Muscle layer of colon (tissue), 2 donors: Measurements from ENCODE around the gene TPGS1.

Source experiments
- H3K27ac ChIP-seq: one replicate; pipeline ENCODE4 v1.7.0; 2013; ENCODE audit warnings: low read depth, mild to moderate bottlenecking, low read length, moderate library complexity
- H3K27me3 ChIP-seq, 2 donors: one replicate each; pipeline ENCODE4 v1.7.0; 2013; ENCODE audit warnings: low read length in 2 of 2, mild to moderate bottlenecking in 2 of 2; ENCODE audit not compliant: insufficient read depth in 2 of 2, control insufficient read depth in 1 of 2
- H3K36me3 ChIP-seq: one replicate; pipeline ENCODE4 v1.7.0; 2013; ENCODE audit warnings: mild to moderate bottlenecking, low read length; ENCODE audit not compliant: insufficient read depth
- H3K4me1 ChIP-seq: one replicate; pipeline ENCODE4 v1.7.0; 2013; ENCODE audit warnings: mild to moderate bottlenecking, low read length; ENCODE audit not compliant: insufficient read depth
- H3K4me3 ChIP-seq, 2 donors: one replicate each; pipeline ENCODE4 v1.7.0; 2013; ENCODE audit warnings: low read length in 2 of 2, low read depth in 1 of 2, mild to moderate bottlenecking in 1 of 2, moderate library complexity in 1 of 2
- H3K9ac ChIP-seq: one replicate; pipeline ENCODE4 v1.7.0; 2013; ENCODE audit warnings: low read length
- H3K9me3 ChIP-seq: one replicate; pipeline ENCODE4 v1.7.0; 2013; ENCODE audit warnings: mild to moderate bottlenecking, low read length
- donor health status: abdominal sarcoma.
- donor health status: Adenocarcinoma of cecum.

The TPGS1 gene

DNA sequence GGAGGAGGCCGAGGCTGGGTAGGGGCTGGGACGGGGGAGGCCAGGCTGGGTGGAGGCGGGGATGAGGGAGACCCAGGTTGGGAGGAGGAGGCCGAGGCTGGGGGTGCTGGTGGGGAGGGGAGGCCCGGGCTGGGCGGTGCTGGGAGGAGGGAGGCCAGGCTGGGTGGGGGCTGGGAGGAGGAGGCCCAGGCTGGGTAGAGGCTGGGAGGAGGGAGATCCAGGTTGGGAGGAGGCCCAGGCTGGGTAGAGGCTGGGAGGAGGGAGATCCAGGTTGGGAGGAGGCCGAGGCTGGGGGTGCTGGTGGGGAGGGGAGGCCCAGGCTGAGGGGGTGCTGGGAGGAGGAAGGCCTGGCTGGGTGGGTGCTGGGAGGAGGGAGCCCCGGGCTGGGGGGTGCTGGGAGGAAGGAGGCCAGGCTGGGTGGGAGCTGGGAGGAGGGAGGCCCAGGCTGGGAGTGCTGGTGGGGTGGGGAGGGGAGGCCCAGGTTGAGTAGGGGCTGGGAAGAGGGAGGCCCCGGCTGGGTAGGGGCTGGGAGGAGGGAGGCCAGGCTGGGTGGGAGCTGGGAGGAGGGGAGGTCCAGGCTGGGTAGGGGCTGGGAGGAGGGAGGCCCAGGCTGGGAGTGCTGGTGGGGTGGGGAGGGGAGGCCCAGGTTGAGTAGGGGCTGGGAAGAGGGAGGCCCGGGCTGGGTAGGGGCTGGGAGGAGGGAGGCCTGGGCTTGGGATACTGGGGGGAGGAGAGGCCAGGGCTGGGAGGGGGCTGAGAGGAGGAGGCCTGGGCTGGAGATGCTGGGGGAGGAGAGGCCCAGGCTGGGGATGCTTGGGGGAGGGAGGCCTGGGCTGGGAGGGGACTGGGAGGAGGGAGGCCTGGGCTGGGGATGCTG lies 10.7 kb downstream of the TPGS1 start:
- Histone ChIP-seq H3K9me3 (no peaks in the 10 kb centered on the region), H3K27me3 (no peaks in the 10 kb centered on the region), H3K4me3 (no peak overlapping the region), H3K9ac (no peak overlapping the region), H3K27ac (no peak overlapping the region), H3K36me3 (peaks cover 6% of the 10 kb centered on the region), H3K4me1 (no peaks in the 10 kb centered on the region)

DNA sequence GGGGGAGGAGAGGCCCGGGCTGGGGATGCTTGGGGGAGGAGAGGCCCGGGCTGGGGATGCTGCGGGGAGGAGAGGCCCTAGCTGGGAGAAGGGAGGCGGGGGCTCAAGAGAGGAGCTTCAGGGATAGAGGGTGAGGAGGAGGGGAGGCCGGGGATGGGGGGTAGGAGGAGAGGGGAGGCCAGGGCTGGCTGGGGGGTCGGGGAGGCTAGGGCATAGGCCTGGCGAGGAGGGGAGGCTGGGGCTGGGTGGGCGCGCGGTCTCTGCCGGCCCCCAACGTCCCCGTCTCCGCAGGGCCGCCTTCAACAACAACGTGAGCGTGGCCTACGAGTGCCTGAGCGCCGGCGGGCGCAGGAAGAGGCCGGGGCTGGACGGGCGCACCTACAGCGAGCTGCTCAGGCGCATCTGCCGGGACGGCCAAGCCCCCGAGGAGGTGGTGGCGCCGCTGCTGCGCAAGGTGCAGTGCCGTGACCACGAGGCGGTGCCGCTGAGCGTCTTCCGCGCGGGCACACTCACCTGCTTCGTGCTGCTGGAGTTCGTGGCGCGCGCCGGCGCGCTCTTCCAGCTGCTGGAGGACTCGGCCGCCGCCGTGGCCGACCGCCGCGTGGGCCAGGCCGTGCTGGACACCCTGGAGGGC lies 11.4 kb downstream of the TPGS1 start:
- no peak overlapping the region for H3K9ac ChIP-seq
- H3K9me3 ChIP-seq = no peaks in the 10 kb centered on the region
- H3K36me3 ChIP-seq = peaks cover 3% of the 10 kb centered on the region
- H3K4me3 ChIP-seq = no peak overlapping the region
- no peak overlapping the region for H3K27ac ChIP-seq
- no peaks in the 10 kb centered on the region for H3K4me1 ChIP-seq
- no peaks in the 10 kb centered on the region for H3K27me3 ChIP-seq

DNA sequence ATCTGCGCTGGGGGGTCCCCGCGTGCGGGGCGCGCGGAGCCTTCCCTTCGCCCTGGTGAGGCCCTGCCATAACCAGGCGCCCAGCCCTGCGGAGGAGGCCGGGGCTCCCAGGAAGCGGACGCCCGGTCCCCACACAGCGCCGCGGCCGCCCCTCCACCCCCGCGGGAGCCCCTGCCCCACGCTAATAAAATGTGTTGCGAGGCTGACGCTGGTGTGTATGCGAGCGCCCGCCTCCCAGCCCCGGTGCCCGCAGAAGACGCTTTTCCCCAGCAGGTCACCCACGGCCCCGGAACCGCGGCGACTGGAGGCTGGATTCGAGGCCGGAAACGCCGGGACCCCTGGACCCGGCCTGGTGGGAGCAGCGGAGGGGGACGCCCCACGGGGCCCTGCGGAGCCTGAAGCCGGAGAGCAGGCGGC lies 12.2 kb downstream of the TPGS1 start:
- H3K9me3 ChIP-seq = no peaks in the 10 kb centered on the region
- H3K9ac ChIP-seq = no peak overlapping the region
- H3K27me3 ChIP-seq = no peaks in the 10 kb centered on the region
- H3K27ac ChIP-seq = no peak overlapping the region
- H3K36me3 ChIP-seq = no peaks in the 10 kb centered on the region
- no peaks in the 10 kb centered on the region for H3K4me1 ChIP-seq
- H3K4me3 ChIP-seq = no peak overlapping the region

DNA sequence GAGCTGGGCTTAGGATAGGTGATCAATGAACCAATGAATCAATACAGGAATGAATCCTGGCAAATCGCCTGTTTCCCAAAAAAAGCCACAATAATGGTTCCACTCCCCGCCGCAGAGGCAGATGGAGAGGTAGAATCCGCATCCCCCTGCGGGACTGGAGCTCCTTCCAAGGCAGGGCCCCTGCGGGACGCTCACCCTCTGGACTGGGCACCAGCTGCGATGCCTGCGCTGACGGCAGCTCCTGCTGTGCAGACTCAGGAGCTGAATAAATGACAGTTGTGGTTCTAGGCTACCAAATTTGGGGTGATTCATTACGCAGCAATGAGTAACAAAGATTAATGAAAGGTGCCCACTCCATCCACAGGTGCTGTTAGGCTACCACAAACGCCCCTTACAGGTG lies 15.4 kb downstream of the TPGS1 start:
- Histone ChIP-seq H3K36me3 (no peaks in the 10 kb centered on the region), H3K9ac (no peak overlapping the region), H3K4me1 (no peaks in the 10 kb centered on the region), H3K27ac (no peak overlapping the region), H3K27me3 (peaks cover 0 to 8% of the 10 kb centered on the region in 2 donors), H3K4me3 (no peak overlapping the region), H3K9me3 (no peaks in the 10 kb centered on the region)

DNA sequence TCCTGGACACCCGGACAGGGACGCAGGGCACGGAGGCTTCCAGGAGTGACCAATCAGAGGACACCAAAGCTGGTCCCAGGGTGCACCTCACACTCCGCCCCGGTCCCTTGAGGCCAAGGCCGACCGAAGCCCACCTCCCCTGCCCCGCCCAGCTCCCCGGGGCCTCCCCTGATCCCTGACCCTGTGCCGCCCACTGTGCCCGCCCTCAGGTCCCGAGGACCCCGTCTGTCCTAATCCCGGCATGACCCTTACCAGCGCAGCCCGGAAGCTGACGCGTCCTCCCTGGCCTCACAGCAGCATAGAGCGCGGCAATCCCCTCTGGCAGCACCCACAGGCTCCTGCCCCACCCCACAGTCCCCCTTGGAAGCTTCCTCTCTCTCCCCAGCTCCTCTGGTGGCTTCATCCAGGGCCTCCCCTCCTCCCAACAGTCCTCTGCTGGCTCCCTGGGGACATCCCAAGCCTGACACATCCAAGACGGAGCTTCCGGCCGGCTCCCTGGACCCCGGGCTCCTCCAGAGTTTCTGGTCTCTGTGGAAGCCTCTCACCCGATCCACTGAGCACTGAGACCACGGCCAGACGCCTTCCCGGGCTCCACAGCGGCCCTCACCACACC lies 16.9 kb downstream of the TPGS1 start:
- Histone ChIP-seq H3K4me3 (no peak overlapping the region), H3K9me3 (no peaks in the 10 kb centered on the region), H3K9ac (no peak overlapping the region), H3K27me3 (peaks cover 0 to 8% of the 10 kb centered on the region in 2 donors), H3K27ac (no peak overlapping the region), H3K36me3 (no peaks in the 10 kb centered on the region), H3K4me1 (no peaks in the 10 kb centered on the region)

DNA sequence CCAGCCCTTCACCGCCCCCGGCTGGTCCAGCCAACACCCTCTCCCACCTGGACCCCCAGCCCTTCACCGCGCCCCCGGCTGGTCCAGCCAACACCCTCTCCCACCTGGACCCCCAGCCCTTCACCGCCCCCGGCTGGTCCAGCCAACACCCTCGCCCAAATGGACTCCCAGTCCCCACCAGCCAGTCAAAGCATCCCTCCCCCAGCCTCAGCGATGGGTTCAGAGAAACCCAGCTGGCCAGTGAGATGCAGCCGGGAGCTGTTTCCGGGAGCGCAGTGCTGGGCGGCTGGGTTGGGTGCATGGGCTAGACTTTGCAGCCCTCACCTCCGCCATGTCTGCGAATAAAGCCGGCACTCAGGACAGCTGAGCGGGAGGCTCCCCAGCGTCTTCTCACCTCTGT lies 17.7 kb downstream of the TPGS1 start:
- Histone ChIP-seq H3K9me3 (no peaks in the 10 kb centered on the region), H3K4me1 (no peaks in the 10 kb centered on the region), H3K36me3 (no peaks in the 10 kb centered on the region), H3K9ac (no peak overlapping the region), H3K27me3 (peaks cover 0 to 8% of the 10 kb centered on the region in 2 donors), H3K27ac (no peak overlapping the region), H3K4me3 (no peak overlapping the region)

DNA sequence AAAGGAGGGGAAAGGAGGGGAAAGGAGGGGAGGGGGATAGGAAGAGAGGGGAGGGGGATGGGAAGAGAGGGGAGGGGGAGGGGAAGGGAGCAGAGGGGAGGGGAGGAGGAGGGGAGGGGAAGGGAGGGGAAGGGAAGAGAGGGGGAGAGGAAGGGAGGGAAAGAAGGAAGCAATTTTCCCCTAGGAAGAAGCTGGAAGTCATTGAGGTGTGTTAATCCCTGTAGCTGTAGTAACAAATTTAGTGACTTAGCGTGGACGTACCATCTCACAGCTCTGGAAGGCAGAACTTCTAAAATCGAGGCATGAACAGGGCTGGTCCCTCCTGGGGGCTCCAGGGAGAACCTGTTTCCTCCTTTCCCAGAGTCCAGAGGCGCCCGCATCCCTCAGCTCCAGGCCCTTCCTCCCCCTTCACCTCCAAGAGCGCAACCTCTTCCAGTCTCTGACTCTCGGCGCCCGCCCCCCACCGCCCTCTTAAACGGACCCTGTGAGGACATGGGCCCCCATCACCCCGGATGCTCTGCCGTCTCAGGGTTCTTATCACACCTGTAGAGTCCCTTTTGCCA lies 18.6 kb downstream of the TPGS1 start:
- no peak overlapping the region for H3K9ac ChIP-seq
- H3K36me3 ChIP-seq = no peaks in the 10 kb centered on the region
- no peak overlapping the region for H3K4me3 ChIP-seq
- H3K27me3 ChIP-seq = peaks cover 0 to 8% of the 10 kb centered on the region in 2 donors
- no peaks in the 10 kb centered on the region for H3K9me3 ChIP-seq
- H3K27ac ChIP-seq = no peak overlapping the region
- H3K4me1 ChIP-seq = no peaks in the 10 kb centered on the region

DNA sequence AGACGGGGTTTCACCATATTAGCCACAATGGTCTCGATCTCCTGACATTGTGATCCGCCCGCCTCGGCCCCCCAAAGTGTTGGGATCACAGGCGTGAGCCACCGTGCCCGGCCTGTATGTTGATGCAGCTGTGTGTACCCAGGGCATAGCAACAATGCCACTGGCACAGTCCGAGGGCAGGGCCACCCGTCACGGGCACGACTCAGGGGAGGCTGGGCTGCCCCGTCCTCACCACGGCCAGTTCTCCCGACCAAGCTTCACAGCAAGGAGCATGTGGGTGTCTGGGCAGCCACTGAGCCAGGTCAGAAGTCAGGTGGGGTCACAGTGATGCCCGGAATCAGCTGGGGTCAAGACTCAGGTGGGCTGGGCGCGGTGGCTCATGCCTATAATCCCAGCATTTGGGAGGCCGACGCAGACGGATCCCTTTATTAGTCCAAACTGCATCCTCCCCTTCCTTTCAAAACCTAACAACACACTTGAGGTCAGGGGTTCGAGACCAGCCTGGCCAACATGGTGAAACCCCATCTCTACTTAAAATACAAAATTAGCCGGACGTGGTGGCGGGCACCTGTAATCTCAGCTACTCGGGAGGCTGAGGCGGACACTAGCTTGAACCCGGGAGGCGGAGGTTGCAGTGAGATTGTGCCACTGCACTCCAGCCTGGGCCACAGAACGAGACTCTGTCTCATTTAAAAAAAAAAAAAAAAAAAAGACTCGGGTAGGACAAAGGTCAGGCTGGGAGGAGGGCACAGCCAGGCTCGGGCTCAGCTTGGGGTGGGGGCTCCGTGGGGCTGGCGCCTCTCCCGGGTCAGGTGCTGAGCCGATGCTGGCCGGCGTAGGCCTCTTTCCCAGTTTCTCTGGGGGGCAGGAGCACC lies 23.1 kb downstream of the TPGS1 start:
- Histone ChIP-seq H3K4me3 (peak overlapping the region; percentile 52 to 87), H3K4me1 (peaks cover 23% of the 10 kb centered on the region), H3K27me3 (peaks cover 0 to 8% of the 10 kb centered on the region in 2 donors), H3K9ac (no peak overlapping the region), H3K27ac (peak overlapping the region; percentile 87), H3K36me3 (peaks cover 3% of the 10 kb centered on the region), H3K9me3 (no peaks in the 10 kb centered on the region)

DNA sequence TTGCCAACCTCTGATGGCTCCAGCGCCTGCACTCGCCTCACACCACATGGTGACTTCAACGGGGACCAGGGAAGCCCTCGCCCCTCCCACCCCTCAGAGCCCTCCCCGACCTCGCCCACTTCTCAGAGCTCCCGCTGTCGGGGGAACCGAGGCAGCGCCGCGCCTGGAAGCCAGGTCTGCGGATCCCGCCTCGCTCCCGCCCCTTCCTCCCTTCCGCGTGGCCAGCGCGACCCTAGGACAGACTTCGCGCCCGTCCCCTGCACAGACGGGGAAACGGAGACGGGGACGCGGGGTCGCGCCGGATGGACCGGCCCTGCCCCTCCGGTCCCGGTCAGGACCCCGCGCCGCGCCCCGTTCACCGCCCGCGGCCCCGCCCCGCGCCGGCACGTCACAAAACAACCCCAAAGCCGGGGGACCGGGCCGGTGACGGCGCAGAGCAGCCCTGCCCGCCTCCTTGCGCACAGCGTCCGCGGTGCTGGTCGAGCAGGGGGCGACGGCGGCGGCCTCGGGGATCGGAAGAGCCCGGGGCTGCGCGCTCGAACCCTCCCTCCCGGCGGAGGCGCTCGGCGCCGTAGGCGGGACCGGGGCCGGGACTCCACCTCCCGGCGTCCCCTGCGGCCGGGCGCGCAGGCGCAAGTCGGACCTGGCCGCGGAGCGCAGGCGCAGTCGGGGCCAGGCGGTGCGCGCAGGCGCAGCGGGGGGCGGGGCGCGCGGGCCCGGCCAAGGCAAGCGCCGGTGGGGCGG lies 23.9 kb downstream of the TPGS1 start:
- H3K4me3 ChIP-seq = peak overlapping the region; percentile 52 to 87
- no peaks in the 10 kb centered on the region for H3K9me3 ChIP-seq
- H3K27me3 ChIP-seq = peaks cover 0 to 6% of the 10 kb centered on the region in 2 donors
- H3K4me1 ChIP-seq = peaks cover 28% of the 10 kb centered on the region
- no peak overlapping the region for H3K9ac ChIP-seq
- H3K27ac ChIP-seq = peak overlapping the region; percentile 87
- H3K36me3 ChIP-seq = peaks cover 12% of the 10 kb centered on the region

DNA sequence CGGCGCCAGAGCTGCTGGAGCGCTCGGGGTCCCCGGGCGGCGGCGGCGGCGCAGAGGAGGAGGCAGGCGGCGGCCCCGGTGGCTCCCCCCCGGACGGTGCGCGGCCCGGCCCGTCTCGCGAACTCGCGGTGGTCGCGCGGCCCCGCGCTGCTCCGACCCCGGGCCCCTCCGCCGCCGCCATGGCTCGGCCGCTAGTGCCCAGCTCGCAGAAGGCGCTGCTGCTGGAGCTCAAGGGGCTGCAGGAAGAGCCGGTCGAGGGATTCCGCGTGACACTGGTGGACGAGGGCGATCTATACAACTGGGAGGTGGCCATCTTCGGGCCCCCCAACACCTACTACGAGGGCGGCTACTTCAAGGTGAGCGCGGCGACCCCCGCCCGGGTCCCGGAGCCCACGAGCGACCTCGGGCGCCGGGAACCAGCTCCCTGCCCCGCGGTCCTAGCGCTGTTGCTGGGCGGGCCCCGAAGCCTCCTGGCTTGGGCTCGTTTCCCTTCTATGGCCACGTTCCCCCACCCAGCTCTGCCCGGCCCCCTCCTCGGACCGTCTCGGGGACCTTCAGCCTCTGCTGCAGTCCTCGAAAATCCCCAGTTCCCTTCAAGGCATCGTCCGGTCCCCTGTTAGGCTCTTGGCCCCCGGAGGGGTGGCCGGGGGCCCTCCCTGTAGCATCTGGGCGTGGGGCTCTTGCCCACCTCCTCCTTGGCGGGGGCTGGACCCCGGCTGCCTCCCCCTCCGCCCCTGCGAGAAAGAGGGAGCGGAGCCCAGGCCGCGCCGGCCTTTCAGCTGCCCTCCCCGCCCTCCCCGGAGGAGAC lies 24.7 kb downstream of the TPGS1 start, which contains the start of gene CDC34:
TSS of gene CDC34 (plus strand) at position 8 of the 808 bp plus-strand sequence. CDS start at position 180, 172 bp downstream.
- no peaks in the 10 kb centered on the region for H3K27me3 ChIP-seq
- H3K4me3 ChIP-seq = peak within 1 kb of the TSS; percentile 64 to 92
- H3K4me1 ChIP-seq = peaks cover 28% of the 10 kb centered on the region
- peak within 1 kb of the TSS; percentile 46 for H3K9ac ChIP-seq
- no peaks in the 10 kb centered on the region for H3K9me3 ChIP-seq
- H3K36me3 ChIP-seq = peaks cover 19% of the 10 kb centered on the region
- peak within 1 kb of the TSS; percentile 99 for H3K27ac ChIP-seq
